ENCODE results near the gene COL6A1.
"Not testable (repeated sequence)": the region's sequence is repeated elsewhere in the genome, so short reads cannot be mapped to it uniquely, and the experiment has no call there.

COL6A1 gene

DNA sequence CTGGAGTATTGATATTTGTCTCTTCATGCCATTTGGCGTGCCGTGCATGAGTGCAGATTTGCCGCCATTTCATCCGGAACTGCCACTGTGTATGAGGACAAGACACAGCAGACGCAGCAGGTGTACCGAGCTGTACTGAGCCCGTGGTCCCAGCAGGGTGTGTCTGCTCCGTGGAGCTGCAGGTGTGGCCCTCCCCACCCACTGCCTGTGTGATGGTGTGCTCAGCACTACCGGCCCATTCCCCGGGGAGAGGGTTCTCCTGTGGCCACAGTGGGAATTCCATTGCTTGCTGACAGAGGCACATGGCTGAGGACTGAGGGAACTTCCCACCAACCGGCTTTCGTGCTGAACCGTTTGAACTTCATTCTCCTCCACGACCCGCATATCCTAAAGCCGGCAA is 34.3 kb upstream of the COL6A1 start:
- TF ChIP-seq, protein P1, sequence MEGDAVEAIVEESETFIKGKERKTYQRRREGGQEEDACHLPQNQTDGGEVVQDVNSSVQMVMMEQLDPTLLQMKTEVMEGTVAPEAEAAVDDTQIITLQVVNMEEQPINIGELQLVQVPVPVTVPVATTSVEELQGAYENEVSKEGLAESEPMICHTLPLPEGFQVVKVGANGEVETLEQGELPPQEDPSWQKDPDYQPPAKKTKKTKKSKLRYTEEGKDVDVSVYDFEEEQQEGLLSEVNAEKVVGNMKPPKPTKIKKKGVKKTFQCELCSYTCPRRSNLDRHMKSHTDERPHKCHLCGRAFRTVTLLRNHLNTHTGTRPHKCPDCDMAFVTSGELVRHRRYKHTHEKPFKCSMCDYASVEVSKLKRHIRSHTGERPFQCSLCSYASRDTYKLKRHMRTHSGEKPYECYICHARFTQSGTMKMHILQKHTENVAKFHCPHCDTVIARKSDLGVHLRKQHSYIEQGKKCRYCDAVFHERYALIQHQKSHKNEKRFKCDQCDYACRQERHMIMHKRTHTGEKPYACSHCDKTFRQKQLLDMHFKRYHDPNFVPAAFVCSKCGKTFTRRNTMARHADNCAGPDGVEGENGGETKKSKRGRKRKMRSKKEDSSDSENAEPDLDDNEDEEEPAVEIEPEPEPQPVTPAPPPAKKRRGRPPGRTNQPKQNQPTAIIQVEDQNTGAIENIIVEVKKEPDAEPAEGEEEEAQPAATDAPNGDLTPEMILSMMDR (IDR thresholded peaks at IDR 0.05; ENCODE audit: borderline replicate concordance, insufficient read depth, low read depth, low read length), result no peak
- H3K4me3 ChIP-seq (ENCODE audit: low read depth, low read length), result no peak overlapping the region

DNA sequence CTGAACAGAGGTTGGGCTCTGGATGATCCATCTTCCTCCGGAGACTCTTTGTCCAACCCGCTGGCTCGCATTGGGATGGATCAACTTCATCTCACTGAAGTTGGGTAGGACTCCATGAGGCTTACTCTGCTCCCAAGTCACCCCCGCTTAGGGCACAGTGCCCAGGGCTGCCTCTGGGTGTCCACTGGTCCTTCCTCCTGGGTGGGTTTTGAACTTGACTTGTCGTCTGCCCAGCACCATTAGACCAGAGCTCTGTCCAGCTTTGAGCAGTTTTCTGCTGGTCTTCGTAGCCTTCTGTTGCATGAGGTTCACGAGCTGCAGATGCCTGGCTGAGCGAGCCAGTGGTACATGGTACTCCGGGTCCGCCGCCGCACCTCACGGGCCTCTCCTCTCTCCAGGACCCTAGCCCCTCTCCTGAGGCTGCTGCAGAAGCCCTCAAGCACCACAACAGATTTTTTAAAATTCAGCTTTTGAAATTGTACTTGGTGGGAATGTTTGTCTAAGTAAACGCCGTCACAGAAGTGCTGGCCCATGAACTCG is 33.8 kb upstream of the COL6A1 start:
- H3K4me3 ChIP-seq (ENCODE audit: low read depth, low read length), result no peak overlapping the region
- TF ChIP-seq, protein P1 (IDR thresholded peaks at IDR 0.05; ENCODE audit: borderline replicate concordance, insufficient read depth, low read depth, low read length), result no peak

- no peak overlapping the region for H3K4me3 ChIP-seq (ENCODE audit: low read depth, low read length)
- TF ChIP-seq, protein P1 (IDR thresholded peaks at IDR 0.05; ENCODE audit: borderline replicate concordance, insufficient read depth, low read depth, low read length), result no peak
Observed at GRCh38 chr21:45948576-45949141, 32.9 kb upstream of the COL6A1 start.

- TF ChIP-seq, protein P1 (IDR thresholded peaks at IDR 0.05; ENCODE audit: borderline replicate concordance, insufficient read depth, low read depth, low read length), result no peak
- H3K4me3 ChIP-seq (ENCODE audit: low read depth, low read length), result no peak overlapping the region
Observed at GRCh38 chr21:45949928-45950739, 31.4 kb upstream of the COL6A1 start.

DNA sequence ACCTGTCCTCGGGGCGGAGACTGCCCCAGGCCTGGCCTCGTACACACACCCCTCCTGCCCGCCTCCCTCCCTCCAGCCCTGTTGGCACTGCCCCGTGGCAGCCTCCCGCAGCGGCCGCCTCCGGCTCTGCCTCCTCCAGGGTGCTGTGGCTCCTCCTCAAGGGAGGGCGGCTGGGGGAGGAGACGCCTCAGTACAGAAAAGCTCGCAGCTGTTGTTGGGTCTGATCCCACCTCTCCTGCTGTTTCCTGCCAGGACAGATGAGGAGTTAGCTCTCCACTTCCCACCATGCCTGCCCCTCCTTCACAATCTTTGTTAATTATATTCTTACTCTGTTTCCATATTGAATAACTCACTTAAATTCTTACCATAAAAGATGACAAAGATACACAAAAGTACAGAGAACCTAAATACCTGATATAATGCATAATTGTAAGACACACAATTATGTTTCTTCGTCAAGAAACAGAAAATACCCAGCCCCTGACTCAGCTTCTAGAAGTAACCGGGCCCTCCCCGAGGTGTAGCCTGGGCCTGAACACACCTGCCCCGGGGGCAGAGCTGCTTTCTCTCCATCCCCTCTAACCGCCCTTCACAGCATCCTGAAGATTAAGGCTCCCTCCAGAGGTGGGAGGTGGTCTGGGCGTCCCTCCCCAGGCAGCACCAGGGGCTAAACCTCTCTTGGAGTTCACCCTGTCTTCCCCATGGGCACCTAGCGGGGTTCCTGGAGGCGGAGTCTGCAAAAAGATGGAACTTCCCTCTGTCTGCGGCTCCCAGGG is 30.6 kb upstream of the COL6A1 start:
- TF ChIP-seq, protein P1 (IDR thresholded peaks at IDR 0.05; ENCODE audit: borderline replicate concordance, insufficient read depth, low read depth, low read length), result no peak
- H3K4me3 ChIP-seq (ENCODE audit: low read depth, low read length), result no peak overlapping the region

DNA sequence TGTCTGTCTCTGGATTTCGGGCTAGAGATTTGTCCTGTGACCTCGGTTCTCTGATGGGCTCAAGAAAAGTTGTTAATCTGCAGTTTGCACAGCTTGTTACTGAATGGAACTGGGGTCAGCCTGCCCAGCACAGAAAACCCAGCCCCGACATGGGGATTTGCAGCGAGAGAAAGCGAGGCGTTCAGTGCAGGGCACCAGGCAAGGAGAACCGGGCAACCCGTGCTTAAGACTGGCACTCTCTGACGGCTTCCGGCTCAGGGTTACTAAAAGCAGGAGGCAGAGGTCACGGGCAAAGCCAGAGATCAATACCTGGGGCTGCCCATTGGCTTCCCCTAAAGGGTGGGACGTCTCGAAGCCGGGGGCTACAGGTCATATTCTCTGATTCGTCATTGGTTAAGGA is 29.9 kb upstream of the COL6A1 start:
- no peak overlapping the region for H3K4me3 ChIP-seq (ENCODE audit: low read depth, low read length)
- TF ChIP-seq, protein P1 (IDR thresholded peaks at IDR 0.05; ENCODE audit: borderline replicate concordance, insufficient read depth, low read depth, low read length), result no peak

DNA sequence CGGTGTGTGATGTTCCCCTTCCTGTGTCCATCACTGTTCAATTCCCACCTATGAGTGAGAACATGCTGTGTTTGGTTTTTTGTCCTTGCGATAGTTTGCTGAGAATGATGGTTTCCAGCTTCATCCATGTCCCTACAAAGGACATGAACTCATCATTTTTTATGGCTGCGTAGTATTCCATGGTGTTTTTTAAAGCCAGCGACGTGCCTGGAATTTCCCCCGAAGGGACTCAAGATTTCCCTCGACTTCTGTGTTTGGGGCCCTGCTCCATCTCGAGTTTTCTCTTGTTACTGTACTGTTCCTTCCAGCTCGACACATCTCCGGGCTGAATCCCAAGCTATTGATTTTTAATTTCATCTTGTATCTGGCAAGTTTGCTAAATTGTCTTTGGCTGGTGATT is 29.0 kb upstream of the COL6A1 start:
- not testable (repeated sequence) for H3K4me3 ChIP-seq (ENCODE audit: low read depth, low read length)
